NCI-H2107 (cell line): ENCODE measurements around the gene BCAS1.

ENCODE experiments used
- DNase-seq: peaks from one replicate; lab custom pipeline; 2025; lab: John Stamatoyannopoulos, UW

Gene BCAS1

GRCh38 chr20:53960579-53961272 lies 109.7 kb downstream of the BCAS1 start:
- no peak for DNase-seq

GRCh38 chr20:53959911-53960578 lies 110.3 kb downstream of the BCAS1 start:
- no peak for DNase-seq

GRCh38 chr20:53958260-53958659 lies 112.1 kb downstream of the BCAS1 start:
- no peak for DNase-seq

- no peak for DNase-seq
These were observed 112.8 kb downstream of the BCAS1 start for GRCh38 chr20:53957451-53958172.

GRCh38 chr20:53956013-53956715 lies 114.2 kb downstream of the BCAS1 start:
- DNase-seq: no peak

GRCh38 chr20:53954723-53955658 lies 115.4 kb downstream of the BCAS1 start:
- no peak for DNase-seq

GRCh38 chr20:53952528-53953096 lies 117.8 kb downstream of the BCAS1 start:
- DNase-seq: no peak

GRCh38 chr20:53950578-53950977 lies 119.8 kb downstream of the BCAS1 start:
- DNase-seq: no peak

- DNase-seq: no peak
These were observed 120.4 kb downstream of the BCAS1 start for GRCh38 chr20:53950031-53950430.

- DNase-seq: no peak
These were observed 121.0 kb downstream of the BCAS1 start for GRCh38 chr20:53949319-53949839.

GRCh38 chr20:53948383-53949318 lies 121.7 kb downstream of the BCAS1 start:
- DNase-seq: no peak

- DNase-seq: no peak
These were observed 122.7 kb downstream of the BCAS1 start for GRCh38 chr20:53947501-53948195.

- no peak for DNase-seq
These were observed 124.3 kb downstream of the BCAS1 start for GRCh38 chr20:53946106-53946505.

- DNase-seq: no peak
These were observed 124.9 kb downstream of the BCAS1 start for GRCh38 chr20:53945478-53945877.

GRCh38 chr20:53944796-53945195 lies 125.6 kb downstream of the BCAS1 start:
- DNase-seq: no peak

GRCh38 chr20:53943522-53944291 lies 126.7 kb downstream of the BCAS1 start:
- DNase-seq: no peak

GRCh38 chr20:53942973-53943372 lies 127.4 kb downstream of the BCAS1 start:
- DNase-seq: no peak

- DNase-seq: no peak
These were observed 128.0 kb downstream of the BCAS1 start for GRCh38 chr20:53942472-53942816.
